GM19395 (cell line): ENCODE results near the gene SELL.
"Not testable (repeated sequence)": the region's sequence is repeated elsewhere in the genome, so short reads cannot be mapped to it uniquely, and the experiment has no call there.

ENCODE experiments used
- ATAC-seq: cut with Tn5 transposase; IDR thresholded peaks from one replicate; pipeline ENCODE4 v1.9.1; 2021; ENCODE audit warnings: mild to moderate bottlenecking, moderate library complexity; ENCODE audit not compliant: unreplicated experiment

SELL gene

DNA sequence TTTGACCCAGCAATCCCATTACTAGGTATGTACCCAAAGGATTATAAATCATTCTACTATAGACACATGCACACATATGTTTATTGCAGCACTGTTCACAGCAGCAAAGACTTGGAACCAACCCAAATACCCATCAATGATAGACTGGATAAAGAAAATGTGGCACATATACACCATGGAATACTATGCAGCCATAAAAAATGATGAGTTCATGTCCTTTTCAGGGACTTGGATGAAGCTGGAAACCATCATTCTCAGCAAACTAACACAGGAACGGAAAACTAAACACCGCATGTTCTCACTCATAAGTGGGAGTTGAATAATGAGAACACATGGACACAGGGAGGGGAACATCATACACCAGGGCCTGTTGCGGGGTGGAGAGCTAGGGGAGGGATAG is 41.2 kb downstream of the SELL start:
- not testable (repeated sequence) for ATAC-seq

DNA sequence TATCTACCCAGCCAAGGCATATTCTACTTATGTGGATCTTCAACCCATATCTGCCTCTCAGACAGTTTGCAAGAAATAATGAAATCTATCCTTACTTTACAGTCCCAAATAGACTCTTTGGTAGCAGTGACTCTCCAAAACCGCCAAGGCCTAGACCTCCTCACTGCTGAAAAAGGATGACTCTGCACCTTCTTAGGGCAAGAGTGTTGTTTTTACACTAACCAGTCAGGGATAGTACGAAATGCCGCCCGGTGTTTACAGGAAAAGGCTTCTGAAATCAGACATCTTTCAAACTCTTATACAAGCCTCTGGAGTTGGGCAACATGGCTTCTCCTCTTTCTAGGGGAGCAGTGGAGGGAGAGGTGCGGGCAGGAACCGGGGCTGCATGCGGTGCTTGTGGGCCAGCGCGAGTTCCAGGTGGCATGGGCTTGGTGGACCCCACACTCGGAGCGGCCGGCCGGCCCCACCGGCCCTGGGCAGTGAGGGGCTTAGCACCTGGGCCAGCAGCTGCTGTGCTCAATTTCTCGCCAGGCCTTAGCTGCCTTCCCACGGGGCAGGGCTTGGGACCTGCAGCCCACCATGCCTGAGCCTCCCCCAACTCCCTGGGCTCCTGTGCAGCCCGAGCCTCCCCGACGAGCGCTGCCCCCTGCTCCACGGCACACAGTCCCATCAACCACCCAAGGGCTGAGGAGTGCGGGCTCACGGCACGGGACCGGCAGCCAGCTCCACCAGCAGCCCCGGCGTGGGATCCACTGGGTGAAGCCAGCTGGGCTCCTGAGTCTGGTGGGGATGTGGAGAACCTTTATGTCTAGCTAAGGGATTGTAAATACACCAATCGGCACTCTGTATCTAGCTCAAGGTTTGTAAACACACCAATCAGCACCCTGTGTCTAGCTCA is 43.5 kb downstream of the SELL start:
- ATAC-seq: peak; percentile 8

DNA sequence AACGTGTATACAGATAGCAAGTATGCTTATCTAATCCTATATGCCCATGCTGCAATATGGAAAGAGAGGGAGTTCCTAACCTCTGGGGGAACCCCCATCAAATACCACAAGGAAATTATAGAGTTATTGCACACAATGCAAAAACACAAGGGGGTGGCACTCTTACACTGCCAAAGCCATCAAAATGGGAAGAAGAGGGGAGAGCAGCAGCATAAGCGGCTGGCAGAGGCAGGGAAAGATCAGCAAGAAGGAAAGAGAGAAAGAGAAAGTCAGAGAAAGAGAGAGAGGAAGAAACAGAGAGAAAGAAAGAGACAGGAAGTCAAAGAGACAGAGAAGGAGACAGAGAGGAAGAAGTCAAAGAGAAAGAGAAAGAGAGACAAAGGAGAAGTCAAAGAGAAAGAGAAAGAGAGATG is 44.2 kb downstream of the SELL start:
- ATAC-seq: peak; percentile 88

DNA sequence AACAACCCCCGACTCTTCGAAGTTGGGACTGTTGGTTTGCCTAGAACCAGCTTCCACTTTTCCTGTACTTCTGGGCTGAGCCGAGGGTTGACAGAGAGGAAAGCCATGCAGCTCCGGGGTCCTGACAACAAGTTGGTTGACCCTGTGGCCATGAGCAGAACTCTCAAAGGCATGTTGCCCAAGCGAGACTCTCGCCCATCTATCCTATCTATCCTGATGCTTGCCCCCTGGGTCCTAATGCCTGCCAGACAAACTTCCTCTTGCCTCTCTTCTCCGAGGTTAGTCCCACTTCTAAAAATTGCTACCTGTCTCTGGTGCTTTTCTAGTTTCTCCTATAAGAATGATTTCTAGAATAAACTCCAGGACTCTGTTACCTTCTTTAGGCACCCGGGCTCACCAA is 48.7 kb downstream of the SELL start:
- ATAC-seq: not testable (repeated sequence)

DNA sequence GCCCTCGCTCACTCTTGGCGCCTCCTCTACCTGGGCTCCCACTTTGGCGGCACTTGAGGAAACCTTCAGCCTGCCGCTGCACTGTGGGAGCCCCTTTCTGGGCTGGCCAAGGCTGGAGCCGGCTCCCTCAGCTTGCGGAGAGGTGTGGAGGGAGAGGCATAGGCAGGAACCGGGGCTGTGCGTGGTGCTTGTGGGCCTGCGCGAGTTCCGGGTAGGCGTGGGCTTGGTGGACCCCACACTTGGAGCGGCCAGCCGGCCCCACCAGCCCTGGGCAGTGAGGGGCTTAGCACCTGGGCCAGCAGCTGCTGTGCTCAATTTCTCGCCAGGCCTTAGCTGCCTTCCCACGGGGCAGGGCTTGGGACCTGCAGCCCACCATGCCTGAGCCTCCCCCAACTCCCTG is 50.4 kb downstream of the SELL start:
- ATAC-seq: not testable (repeated sequence)

DNA sequence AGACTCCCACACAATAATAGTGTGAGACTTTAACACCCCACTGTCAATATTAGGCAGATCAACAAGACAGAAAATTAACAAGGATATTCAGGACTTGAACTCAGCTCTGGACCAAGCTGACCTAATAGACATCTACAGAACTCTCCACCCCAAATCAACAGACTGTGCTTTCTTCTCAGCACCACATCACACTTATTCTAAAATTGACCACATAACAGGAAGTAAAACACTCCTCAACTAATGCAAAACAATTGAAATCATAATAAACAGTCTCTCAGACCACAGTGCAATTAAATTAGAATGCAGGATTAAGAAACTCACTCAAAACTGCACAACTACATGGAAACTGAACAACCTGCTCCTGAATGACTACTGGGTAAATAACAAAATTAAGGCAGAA is 52.6 kb downstream of the SELL start:
- ATAC-seq: not testable (repeated sequence)

DNA sequence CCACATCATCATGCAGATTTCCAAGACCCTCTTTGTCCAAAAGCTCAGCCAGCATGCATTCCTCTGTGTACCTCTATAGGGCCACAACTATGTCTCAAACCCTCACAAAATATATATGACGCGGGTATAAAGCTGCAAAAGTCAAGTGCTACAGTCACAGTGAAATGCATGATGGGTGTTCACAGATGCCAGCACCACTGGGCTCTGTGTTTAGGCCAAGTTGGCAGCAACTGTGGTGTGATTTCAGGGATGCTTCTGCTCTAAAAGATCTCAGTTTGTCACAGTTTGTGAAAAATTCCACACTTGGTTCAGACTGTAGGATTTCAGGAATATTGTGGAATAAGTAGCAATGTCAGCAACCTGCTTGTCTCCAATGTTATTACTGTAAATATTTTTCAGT is 57.5 kb downstream of the SELL start:
- no peak for ATAC-seq

DNA sequence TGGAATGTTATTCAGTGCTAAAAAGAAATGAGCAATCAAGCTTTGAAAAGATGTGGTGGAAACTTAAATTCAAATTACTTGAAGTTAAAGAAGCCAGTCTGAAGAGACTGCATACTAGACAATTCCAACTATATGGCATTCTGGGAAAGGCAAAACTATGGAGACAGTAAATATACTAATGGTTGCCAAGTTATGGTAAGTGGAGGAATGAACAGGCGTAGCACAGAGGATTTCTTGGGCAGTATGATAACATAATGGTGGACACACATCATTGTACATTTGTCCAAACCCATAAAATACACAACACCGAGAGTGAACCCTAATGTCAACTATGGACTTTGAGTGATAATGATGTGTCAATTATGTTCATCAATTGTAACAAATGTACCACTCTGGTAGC is 60.4 kb downstream of the SELL start:
- ATAC-seq: no peak

DNA sequence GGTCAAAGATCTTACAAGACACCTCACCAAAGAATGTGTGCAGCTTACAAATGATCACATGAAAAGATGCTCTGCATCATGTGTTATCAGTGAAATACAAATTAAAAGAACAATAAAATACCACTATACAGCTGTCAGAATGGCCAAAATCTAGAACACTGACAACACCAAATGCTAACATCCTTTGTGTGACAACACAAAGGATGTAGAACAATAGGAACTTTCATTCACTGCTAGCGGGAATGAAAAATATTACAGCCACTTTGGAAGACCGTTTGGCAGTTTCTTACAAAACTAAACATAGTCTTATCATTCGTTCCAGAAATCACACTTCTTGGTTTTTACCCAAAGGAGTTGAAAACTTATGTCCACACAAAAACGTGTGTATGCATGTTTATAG is 60.9 kb downstream of the SELL start:
- ATAC-seq: no peak

DNA sequence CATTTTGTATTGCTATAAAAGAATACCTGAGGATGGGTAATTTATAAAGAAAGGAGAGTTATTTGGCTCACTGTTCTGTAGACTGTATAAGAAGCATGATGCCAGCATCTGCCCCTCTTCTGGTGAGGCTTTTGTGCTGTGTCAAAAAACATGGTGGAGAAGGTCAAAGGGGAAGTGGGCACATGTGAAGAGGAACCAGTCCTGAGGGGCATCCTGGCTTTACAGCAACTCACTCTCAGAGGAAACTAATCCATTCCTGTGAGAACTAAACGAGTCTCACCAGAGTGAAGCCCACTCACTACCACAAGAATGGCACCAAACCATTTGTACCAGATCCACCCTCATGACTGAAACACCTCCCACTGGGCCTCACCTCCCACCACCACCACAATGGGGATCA is 62.7 kb downstream of the SELL start:
- ATAC-seq: no peak

DNA sequence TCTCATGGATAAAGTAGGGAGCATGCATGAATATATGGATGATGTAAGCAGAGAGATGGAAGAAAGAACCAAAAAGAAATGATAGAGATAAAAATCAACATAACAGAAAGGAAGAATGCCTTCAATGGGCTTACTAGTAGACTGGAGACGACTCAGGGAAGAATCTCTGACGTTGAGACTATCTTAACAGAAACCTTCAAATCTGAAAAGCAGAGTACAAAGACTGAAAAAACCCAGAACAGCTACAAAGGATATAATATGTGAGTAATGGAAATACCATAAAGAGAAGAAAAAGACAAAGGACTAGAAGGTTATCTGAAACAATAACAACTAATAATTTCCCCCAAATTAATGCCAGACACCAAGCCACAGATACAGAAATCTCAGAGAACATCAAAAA is 63.2 kb downstream of the SELL start:
- no peak for ATAC-seq

DNA sequence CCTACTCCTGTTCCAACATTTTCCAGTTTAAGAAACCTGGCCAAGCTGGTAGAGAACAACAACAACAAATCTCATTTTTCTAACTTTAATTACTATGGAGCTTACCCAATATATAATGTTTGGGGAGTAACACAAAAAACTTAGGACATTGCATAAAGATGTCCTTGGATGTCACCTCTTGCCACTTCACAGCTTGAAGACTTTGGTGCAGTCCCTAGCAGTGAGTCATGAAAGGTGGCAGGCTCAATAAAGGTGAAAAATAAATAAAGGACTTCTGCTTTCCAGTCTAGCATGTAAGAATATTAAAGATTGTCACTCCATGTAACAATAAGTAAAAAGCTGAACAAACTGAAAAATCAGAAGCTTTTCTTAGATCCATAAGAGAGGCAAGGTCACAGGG is 63.9 kb downstream of the SELL start:
- ATAC-seq: no peak

DNA sequence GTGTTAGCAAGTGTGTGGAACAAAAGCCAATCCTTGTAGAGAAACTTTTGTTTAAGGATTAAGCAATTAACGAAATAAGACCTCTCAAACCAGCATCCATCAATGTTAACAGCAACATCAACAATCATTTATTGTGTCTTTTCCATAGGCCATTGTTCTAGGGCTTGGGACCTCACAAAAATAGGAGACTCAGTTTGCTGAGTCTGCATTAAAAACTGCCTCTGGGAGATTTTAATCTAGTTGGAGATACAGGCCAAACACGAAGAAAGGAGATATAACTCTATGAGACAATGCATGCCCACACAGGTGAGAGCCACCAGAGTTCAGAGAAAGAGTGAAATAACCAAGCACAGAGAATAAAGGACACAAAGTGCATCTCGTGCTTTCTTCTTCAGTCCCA is 67.1 kb downstream of the SELL start:
- ATAC-seq: no peak
